Hair follicle dermal papilla cell (primary cell): ENCODE measurements around the gene UBTD1. TPM values are rescaled to one million over a fixed set of nuclear protein-coding genes. Genes with fewer than 3 reads are reported as not detected.

ENCODE experiments used
- total RNA-seq: library from RNA; depleted of rRNA; stranded (reverse); fragments of >200 nt; gene quantifications from 2 replicates; pipeline ENCODE4 v1.2.3, GENCODE V29; 2012

Gene UBTD1, protein sequence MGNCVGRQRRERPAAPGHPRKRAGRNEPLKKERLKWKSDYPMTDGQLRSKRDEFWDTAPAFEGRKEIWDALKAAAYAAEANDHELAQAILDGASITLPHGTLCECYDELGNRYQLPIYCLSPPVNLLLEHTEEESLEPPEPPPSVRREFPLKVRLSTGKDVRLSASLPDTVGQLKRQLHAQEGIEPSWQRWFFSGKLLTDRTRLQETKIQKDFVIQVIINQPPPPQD
- total RNA-seq = 28.2 and 34.6 TPM in 2 replicates

GRCh38 chr10:97498841-97499560 lies at the start of gene UBTD1:
TSS of gene UBTD1 (plus strand) at chr10:97498924. CDS start at chr10:97499204, 280 bp downstream.

GRCh38 chr10:97498076-97498840 lies 466 bp upstream of the UBTD1 start, which contains the start of gene MMS19:
TSS of gene MMS19 (minus strand) at chr10:97498422. CDS start at chr10:97498384, 38 bp downstream.

GRCh38 chr10:97572214-97572989 lies 73.7 kb downstream of the UBTD1 start, which contains the start of gene ANKRD2:
TSS of gene ANKRD2 (plus strand) at chr10:97572779. CDS start at chr10:97572789, 10 bp downstream.

DNA sequence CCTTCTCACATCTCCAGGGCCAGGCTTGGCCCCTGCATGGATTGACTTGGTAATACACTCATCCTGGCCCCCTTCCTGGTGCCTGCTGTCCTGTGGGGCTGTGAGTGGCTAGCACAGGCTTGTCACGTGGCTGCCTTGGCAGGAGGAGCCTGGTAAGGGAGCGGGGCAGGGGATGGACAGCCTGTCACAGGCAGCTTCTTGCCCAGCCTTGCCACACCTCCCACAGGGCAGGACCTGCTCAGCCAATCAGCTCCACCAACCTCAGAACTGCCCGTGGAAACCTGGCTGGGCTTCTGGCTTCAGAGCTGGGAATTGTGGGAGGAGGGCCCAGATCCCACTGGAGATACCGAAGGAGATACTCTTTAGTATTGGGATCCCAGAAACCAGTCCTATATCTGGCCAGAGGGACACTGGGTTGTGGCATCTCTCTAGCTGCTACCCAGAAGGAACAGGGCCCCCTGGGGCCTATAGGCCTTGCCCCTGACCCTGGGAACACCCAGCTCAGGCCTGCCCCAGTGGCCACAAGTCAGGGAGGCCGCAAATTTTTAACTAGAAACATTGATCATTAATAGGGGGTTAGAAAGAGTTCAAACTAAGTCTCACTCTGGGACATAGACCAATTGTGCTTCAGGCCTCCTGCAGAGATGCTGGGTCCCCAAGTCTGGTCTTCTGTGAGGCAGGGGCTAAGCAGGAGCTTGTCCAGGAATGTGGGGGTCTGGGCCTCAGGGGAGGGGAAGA lies 85.5 kb downstream of the UBTD1 start, which contains the start of gene HOGA1:
Gene HOGA1 (plus strand): TSS at position 330 of the 738 bp plus-strand sequence. CDS start 315 bp downstream, at position 645.

DNA sequence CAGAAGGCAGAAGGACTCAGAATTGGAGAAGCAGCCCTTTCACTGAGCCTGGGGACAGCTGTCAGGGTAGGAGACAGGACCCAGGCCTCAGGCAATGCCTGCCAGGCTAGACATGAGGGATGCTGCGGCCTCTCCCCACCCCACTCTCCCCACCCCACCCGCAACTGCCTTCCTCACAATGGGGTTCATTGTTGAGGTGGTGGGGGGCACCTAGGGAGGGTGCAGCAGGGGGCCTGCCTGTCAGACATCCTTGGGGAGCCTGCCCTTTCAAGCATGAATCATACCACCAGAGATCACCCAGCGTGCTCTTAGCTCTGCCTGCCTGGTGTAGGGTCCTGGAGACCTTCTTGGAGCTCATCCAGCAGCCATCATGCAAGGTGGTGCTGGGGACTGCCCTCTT lies 90.8 kb downstream of the UBTD1 start, which contains the start of gene C10orf62:
Gene C10orf62 (plus strand): TSS at position 243 of the 400 bp plus-strand sequence. CDS start 177 bp downstream, outside the sequence.

Other genes with a start within 250 kb of the UBTD1 start
- gene ARHGAP19, start 206.3 kb upstream of the UBTD1 start, total RNA-seq = 3.6 and 4.4 TPM in 2 replicates
- 1.9 and 2.3 TPM in 2 replicates for gene FRAT1, start 179.7 kb upstream of the UBTD1 start, total RNA-seq
- gene FRAT2, start 164.2 kb upstream of the UBTD1 start, total RNA-seq = 8.5 and 10.9 TPM in 2 replicates
- 20.4 and 27.7 TPM in 2 replicates for gene RRP12, start 97.6 kb upstream of the UBTD1 start, total RNA-seq
- 478 and 494 TPM in 2 replicates for gene PGAM1, start 72.7 kb upstream of the UBTD1 start, total RNA-seq
- 25.5 and 29.9 TPM in 2 replicates for gene EXOSC1, start 52.9 kb upstream of the UBTD1 start, total RNA-seq
- gene ZDHHC16, start 52.7 kb upstream of the UBTD1 start, total RNA-seq = 58.9 and 63.1 TPM in 2 replicates
- gene MMS19, start 502 bp upstream of the UBTD1 start, total RNA-seq = 94.9 and 97.0 TPM in 2 replicates
- 0.24 and 0.32 TPM in 2 replicates for gene ANKRD2, start 73.9 kb downstream of the UBTD1 start, total RNA-seq
- gene HOGA1, start 85.5 kb downstream of the UBTD1 start, total RNA-seq = 1.5 and 1.6 TPM in 2 replicates
- 0.49 TPM in 1 of 2 replicates, not detected in the other for gene C10orf62, start 90.8 kb downstream of the UBTD1 start, total RNA-seq
- gene MORN4, start 134.6 kb downstream of the UBTD1 start, total RNA-seq = 5.0 and 5.8 TPM in 2 replicates
- gene PI4K2A, start 141.7 kb downstream of the UBTD1 start, total RNA-seq = 29.7 and 37.8 TPM in 2 replicates
- 23.5 and 32.1 TPM in 2 replicates for gene AVPI1, start 188.3 kb downstream of the UBTD1 start, total RNA-seq
- gene MARVELD1, start 214.8 kb downstream of the UBTD1 start, total RNA-seq = 63.3 and 68.2 TPM in 2 replicates
- 19.8 and 20.6 TPM in 2 replicates for gene ZFYVE27, start 238.2 kb downstream of the UBTD1 start, total RNA-seq